Natural killer cell (primary cell): ENCODE measurements around the gene EXOC6B. TPM values are rescaled to one million over a fixed set of nuclear protein-coding genes. Genes with fewer than 3 reads are reported as not detected.

Experiments
- ATAC-seq, 3 donors: fragments of 150-1000 bp in 2 of 3; fragments of 200-7000 bp in 1 of 3; cut with Tn5 transposase; 1 replicate in 1 of 3; 2 replicates in 2 of 3; pipeline ENCODE4 v1.10.0; 2021; ENCODE audit warnings: mild to moderate bottlenecking in 2 of 3, moderate library complexity in 2 of 3
- DNase-seq, 2 donors: peaks; one replicate each; pipeline versions ENCODE4 v3.0.0 to v3.0.0-alpha.2; 2013 to 2021; ENCODE audit warnings: mixed read lengths in 1 of 2
- H3K27ac ChIP-seq: one replicate; pipeline ENCODE4 v1.5.1; 2013; ENCODE audit warnings: mild to moderate bottlenecking, low read length
- H3K27me3 ChIP-seq: one replicate; pipeline ENCODE4 v1.6.1; 2013; ENCODE audit warnings: low read length; ENCODE audit not compliant: control insufficient read depth, insufficient read depth
- H3K36me3 ChIP-seq: one replicate; pipeline ENCODE4 v1.6.1; 2013; ENCODE audit warnings: low read length; ENCODE audit not compliant: control insufficient read depth, insufficient read depth
- H3K4me1 ChIP-seq: one replicate; pipeline ENCODE4 v1.6.1; 2013; ENCODE audit warnings: low read length; ENCODE audit not compliant: control insufficient read depth, insufficient read depth
- H3K4me3 ChIP-seq: one replicate; pipeline ENCODE4 v1.5.1; 2013; ENCODE audit warnings: low read length
- H3K9me3 ChIP-seq: one replicate; pipeline ENCODE4 v1.6.1; 2013; ENCODE audit warnings: low read length; ENCODE audit not compliant: control insufficient read depth, insufficient read depth
- H3K27ac Mint-ChIP-seq, 2 donors: one replicate each; pipeline ENCODE4 v1.8.0; 2022; ENCODE audit warnings: mild to moderate bottlenecking in 2 of 2, mixed read lengths in 2 of 2, moderate library complexity in 1 of 2
- H3K27me3 Mint-ChIP-seq, 2 donors: one replicate each; pipeline ENCODE4 v1.8.0; 2022; ENCODE audit warnings: low read depth in 2 of 2, mixed read lengths in 2 of 2
- H3K36me3 Mint-ChIP-seq: one replicate; pipeline ENCODE4 v1.8.0; 2022; ENCODE audit warnings: mixed read lengths
- H3K4me1 Mint-ChIP-seq, 2 donors: one replicate each; pipeline ENCODE4 v1.8.0; 2022; ENCODE audit warnings: mixed read lengths in 2 of 2
- H3K4me3 Mint-ChIP-seq: one replicate; pipeline ENCODE4 v1.8.0; 2022; ENCODE audit warnings: mild to moderate bottlenecking, moderate library complexity, mixed read lengths
- H3K9me3 Mint-ChIP-seq, 2 donors: one replicate each; pipeline ENCODE4 v1.8.0; 2022; ENCODE audit warnings: mixed read lengths in 2 of 2
- CTCF ChIP-seq: fragments of 200-600 bp; IDR thresholded peaks from one replicate; pipeline ENCODE4 v1.8.0; 2022; ENCODE audit warnings: antibody characterized with exemption
- WGBS: methylation state at CpG from one replicate; pipeline ENCODE4 v1.1.7; 2013; ENCODE audit warnings: missing lambda C conversion rate; ENCODE audit not compliant: insufficient coverage; 5-methylcytosine and 5-hydroxymethylcytosine counted together
- intact Hi-C: fragments of 100-400 bp; cut with micrococcal nuclease; formaldehyde crosslinking; loops from one replicate; pipeline ENCODE4 v1.14.2; 2022
- total RNA-seq, 4 donors: library from RNA; stranded (reverse); fragments of 120-200 nt in 1 of 4; gene quantifications; one replicate each; pipeline versions ENCODE4 v1.2.3 to v1.2.4, GENCODE V29; 2013 to 2022

The EXOC6B gene
- total RNA-seq, 3 donors from 2014 or later (not counting 1 experiment from before 2014, with no cell fraction given), result 16.6 to 17.2 (median 17.1) TPM

DNA sequence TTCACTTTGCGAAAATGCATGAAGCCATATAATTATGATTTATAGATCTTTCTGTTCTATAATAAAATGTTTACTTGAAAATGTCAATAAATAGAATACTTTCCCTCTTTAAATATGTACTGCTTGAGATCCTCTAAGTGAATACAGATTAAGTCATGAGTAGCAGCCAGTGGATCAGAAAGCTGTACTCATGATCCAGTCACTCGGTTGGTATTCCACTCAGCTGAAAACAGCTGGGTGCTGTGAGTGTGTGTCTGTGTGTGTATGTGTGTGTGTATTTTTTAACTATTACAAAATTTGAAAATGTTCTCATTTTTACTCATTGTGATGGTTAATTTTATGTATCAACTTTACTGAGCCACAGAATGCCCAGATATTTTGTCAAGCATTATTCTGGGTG, 536.5 kb downstream of the EXOC6B start:
- 90% methylated on average over 1 of the region's 2 CpGs for WGBS
- H3K36me3 ChIP-seq, result no peaks in the 10 kb centered on the region
- H3K9me3 ChIP-seq, result no peaks in the 10 kb centered on the region
- Mint-ChIP-seq H3K27ac (no peak overlapping the region), H3K36me3 (no peaks in the 10 kb centered on the region), H3K27me3 (no peaks in the 10 kb centered on the region), H3K9me3 (peaks cover 4 to 7% of the 10 kb centered on the region in 2 donors), H3K4me1 (no peaks in the 10 kb centered on the region), H3K4me3 (no peak overlapping the region)
- intact Hi-C loops, result no loop called here
- no peak overlapping the region for H3K4me3 ChIP-seq
- no peak overlapping the region for H3K27ac ChIP-seq
- DNase-seq (no peak), ATAC-seq (no peak)
- H3K27me3 ChIP-seq, result no peaks in the 10 kb centered on the region
- TF ChIP-seq CTCF, result no peak
- H3K4me1 ChIP-seq, result no peaks in the 10 kb centered on the region

- H3K4me1 Mint-ChIP-seq, result no peaks in the 10 kb centered on the region
- intact Hi-C loops, result no loop called here
- DNase-seq (no peak), ATAC-seq (no peak)
- no peaks in the 10 kb centered on the region for H3K36me3 Mint-ChIP-seq
- H3K4me3 Mint-ChIP-seq, result no peak overlapping the region
- no peak overlapping the region for H3K27ac Mint-ChIP-seq
- TF ChIP-seq CTCF, result no peak
- H3K27me3 Mint-ChIP-seq, result no peaks in the 10 kb centered on the region
- Histone ChIP-seq H3K27me3 (no peaks in the 10 kb centered on the region), H3K36me3 (no peaks in the 10 kb centered on the region), H3K27ac (no peak overlapping the region), H3K4me3 (no peak overlapping the region), H3K9me3 (no peaks in the 10 kb centered on the region), H3K4me1 (no peaks in the 10 kb centered on the region)
- peaks cover 0 to 3% of the 10 kb centered on the region in 2 donors for H3K9me3 Mint-ChIP-seq
Observed at GRCh38 chr2:72278046-72278445, 547.8 kb downstream of the EXOC6B start.

GRCh38 chr2:72276876-72277275, 549.0 kb downstream of the EXOC6B start:
- Histone ChIP-seq H3K27me3 (no peaks in the 10 kb centered on the region), H3K9me3 (no peaks in the 10 kb centered on the region), H3K36me3 (no peaks in the 10 kb centered on the region), H3K4me3 (no peak overlapping the region), H3K4me1 (no peaks in the 10 kb centered on the region), H3K27ac (no peak overlapping the region)
- intact Hi-C loops, result no loop called here
- ATAC-seq, result no peak
- TF ChIP-seq CTCF, result no peak
- Mint-ChIP-seq H3K4me1 (no peaks in the 10 kb centered on the region), H3K36me3 (no peaks in the 10 kb centered on the region), H3K27me3 (no peaks in the 10 kb centered on the region), H3K9me3 (peaks cover 0 to 3% of the 10 kb centered on the region in 2 donors), H3K27ac (no peak overlapping the region), H3K4me3 (no peak overlapping the region)
- WGBS, result 93% methylated on average over 1 of the region's 1 CpG
- no peak for DNase-seq

- TF ChIP-seq CTCF, result no peak
- peaks cover 0 to 3% of the 10 kb centered on the region in 2 donors for H3K9me3 Mint-ChIP-seq
- DNase-seq (no peak), ATAC-seq (no peak)
- H3K27ac Mint-ChIP-seq, result no peak overlapping the region
- H3K4me1 ChIP-seq, result no peaks in the 10 kb centered on the region
- H3K27me3 ChIP-seq, result no peaks in the 10 kb centered on the region
- no peaks in the 10 kb centered on the region for H3K27me3 Mint-ChIP-seq
- intact Hi-C loops, result no loop called here
- no peaks in the 10 kb centered on the region for H3K36me3 Mint-ChIP-seq
- no peaks in the 10 kb centered on the region for H3K9me3 ChIP-seq
- H3K4me3 Mint-ChIP-seq, result no peak overlapping the region
- H3K36me3 ChIP-seq, result no peaks in the 10 kb centered on the region
- WGBS, result 83% methylated on average over 1 of the region's 1 CpG
- no peak overlapping the region for H3K4me3 ChIP-seq
- no peak overlapping the region for H3K27ac ChIP-seq
- H3K4me1 Mint-ChIP-seq, result no peaks in the 10 kb centered on the region
Observed at GRCh38 chr2:72276356-72276755, 549.5 kb downstream of the EXOC6B start.
